HepG2 (cell line): ENCODE measurements around the gene GPX7.

Experiments
- GMEB1 ChIP-seq: sonication (generic); formaldehyde crosslinking; IDR thresholded peaks from 2 replicates; pipeline ENCODE4 v1.5.1; 2020; ENCODE audit warnings: missing genetic modification reagents, mild to moderate bottlenecking, borderline replicate concordance
- MED1 ChIP-seq: sonication (generic); formaldehyde crosslinking; IDR thresholded peaks from 2 replicates; pipeline ENCODE4 v1.4.0; 2020; ENCODE audit warnings: missing genetic modification reagents
- SIX1 ChIP-seq: sonication (generic); formaldehyde crosslinking; IDR thresholded peaks from 2 replicates; pipeline ENCODE4 v1.4.0; 2020; ENCODE audit warnings: missing genetic modification reagents, borderline replicate concordance
- TF ChIP-seq, protein P1 (sequence below): sonication (generic); formaldehyde crosslinking; IDR thresholded peaks from 2 replicates; pipeline ENCODE4 v1.8.0; 2022; ENCODE audit warnings: missing genetic modification reagents, mild to moderate bottlenecking, moderate library complexity, borderline replicate concordance

- no peak for TF ChIP-seq MED1 (CRISPR knock-in tag)
- TF ChIP-seq SIX1 (CRISPR knock-in tag) = no peak
- TF ChIP-seq, protein P1, sequence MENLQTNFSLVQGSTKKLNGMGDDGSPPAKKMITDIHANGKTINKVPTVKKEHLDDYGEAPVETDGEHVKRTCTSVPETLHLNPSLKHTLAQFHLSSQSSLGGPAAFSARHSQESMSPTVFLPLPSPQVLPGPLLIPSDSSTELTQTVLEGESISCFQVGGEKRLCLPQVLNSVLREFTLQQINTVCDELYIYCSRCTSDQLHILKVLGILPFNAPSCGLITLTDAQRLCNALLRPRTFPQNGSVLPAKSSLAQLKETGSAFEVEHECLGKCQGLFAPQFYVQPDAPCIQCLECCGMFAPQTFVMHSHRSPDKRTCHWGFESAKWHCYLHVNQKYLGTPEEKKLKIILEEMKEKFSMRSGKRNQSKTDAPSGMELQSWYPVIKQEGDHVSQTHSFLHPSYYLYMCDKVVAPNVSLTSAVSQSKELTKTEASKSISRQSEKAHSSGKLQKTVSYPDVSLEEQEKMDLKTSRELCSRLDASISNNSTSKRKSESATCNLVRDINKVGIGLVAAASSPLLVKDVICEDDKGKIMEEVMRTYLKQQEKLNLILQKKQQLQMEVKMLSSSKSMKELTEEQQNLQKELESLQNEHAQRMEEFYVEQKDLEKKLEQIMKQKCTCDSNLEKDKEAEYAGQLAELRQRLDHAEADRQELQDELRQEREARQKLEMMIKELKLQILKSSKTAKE (CRISPR knock-in tag) = no peak
- TF ChIP-seq GMEB1 (CRISPR knock-in tag) = no peak
Measured at GRCh38 chr1:52598729-52599128, 3.4 kb upstream of the GPX7 start.
